ENCODE measurements around the gene ERVFRD-1. TPM values are rescaled to one million over a fixed set of nuclear protein-coding genes. Genes with fewer than 3 reads are reported as not detected.
"Not testable (repeated sequence)": the region's sequence is repeated elsewhere in the genome, so short reads cannot be mapped to it uniquely, and the experiment has no call there.

The ERVFRD-1 gene
- polyA plus RNA-seq, 1 donor (not counting 4 experiments of a cell fraction or from before 2014, with no cell fraction given) = not detected

DNA sequence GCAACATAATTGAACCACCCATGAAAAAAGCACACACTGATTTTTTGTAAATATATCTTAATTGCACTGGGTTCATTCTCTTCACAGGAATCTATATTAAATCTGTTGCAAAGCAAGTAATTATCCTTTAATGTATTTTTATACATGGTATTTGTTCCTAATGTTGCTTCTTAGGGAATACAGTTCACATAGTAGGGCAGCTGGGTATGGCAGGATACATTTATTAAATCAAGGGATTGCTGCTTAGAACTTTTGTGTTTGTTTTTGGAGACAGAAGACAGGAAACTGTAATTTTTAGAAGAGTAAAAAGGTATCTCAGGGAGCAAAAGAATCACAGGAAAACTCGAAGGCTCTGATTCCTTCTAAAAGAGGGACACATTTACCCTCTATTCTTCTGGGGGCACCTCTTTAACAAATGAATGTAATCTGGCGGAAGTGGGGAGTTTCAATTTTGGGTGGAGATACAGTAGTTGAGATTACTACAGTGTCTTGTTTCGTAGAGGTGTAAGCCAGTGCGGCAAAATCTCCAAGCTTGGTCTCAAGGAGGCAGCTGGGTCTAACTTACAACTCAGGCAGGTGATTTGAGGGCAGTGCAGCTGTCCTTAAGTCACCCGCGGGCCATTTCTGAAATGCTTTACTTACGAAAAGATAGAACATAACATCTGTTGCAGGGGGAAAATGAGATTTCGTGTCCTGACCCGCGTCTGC is 18.7 kb downstream of the ERVFRD-1 start:
- Histone ChIP-seq H3K4me1 (ENCODE audit: control insufficient read depth, extremely low read depth, insufficient read depth, low read length) (peaks cover 13% of the 10 kb centered on the region), H3K36me3 (ENCODE audit: control insufficient read depth in 2 of 2, extremely low read depth in 1 of 2, insufficient read depth in 2 of 2, low read length in 2 of 2) (peaks cover 0 to 2% of the 10 kb centered on the region in 2 experiments), H3K9me1 (ENCODE audit: control insufficient read depth, extremely low read depth, insufficient read depth, low read length) (no peaks in the 10 kb centered on the region), H3K4me2 (ENCODE audit: control insufficient read depth, extremely low read depth, insufficient read depth, low read depth, low read length) (peak overlapping the region; percentile 92), H4K20me1 (ENCODE audit: control insufficient read depth, extremely low read depth, insufficient read depth, low read length) (no peaks in the 10 kb centered on the region), H3K27me3 (ENCODE audit: control insufficient read depth, extremely low read depth, insufficient read depth, low read length) (no peaks in the 10 kb centered on the region), H3K4me3 (ENCODE audit: control insufficient read depth in 2 of 3, extremely low read depth in 1 of 3, insufficient read depth in 2 of 3, low read depth in 1 of 3, low read length in 3 of 3) (peak overlapping the region; percentile 69 to 98 (median 91)), H3K27ac (ENCODE audit: control insufficient read depth, insufficient read depth, low read length) (peak overlapping the region; percentile 91), H3K9me3 (ENCODE audit: control insufficient read depth, low read depth, low read length) (no peaks in the 10 kb centered on the region), H3K79me2 (ENCODE audit: control insufficient read depth, insufficient read depth, low read length) (peaks cover 39% of the 10 kb centered on the region), H2AFZ (ENCODE audit: control insufficient read depth, low read length) (peak overlapping the region; percentile 75), H3K9ac (ENCODE audit: control insufficient read depth, extremely low read depth, insufficient read depth, low read length) (peak overlapping the region; percentile 93)
- no peak for DNase-seq (ENCODE audit: low read depth, low spot score)
- FAIRE-seq = no peak
- dilution Hi-C loops (cut with MboI; ENCODE audit: extremely low pct_ligation_motif_present, low sequenced_read_pairs) = no loop called here
- no peak for TF ChIP-seq CTCF (optimal IDR thresholded peaks at IDR 0.05 in 1 of 3, IDR thresholded peaks at IDR 0.05 in 1 of 3, conservative IDR thresholded peaks at IDR 0.05 in 1 of 3; ENCODE audit: extremely low read depth in 1 of 3, insufficient read depth in 2 of 3, low read length in 3 of 3)
- TF ChIP-seq EZH2 (IDR thresholded peaks at IDR 0.05; ENCODE audit: low read length) = no peak

DNA sequence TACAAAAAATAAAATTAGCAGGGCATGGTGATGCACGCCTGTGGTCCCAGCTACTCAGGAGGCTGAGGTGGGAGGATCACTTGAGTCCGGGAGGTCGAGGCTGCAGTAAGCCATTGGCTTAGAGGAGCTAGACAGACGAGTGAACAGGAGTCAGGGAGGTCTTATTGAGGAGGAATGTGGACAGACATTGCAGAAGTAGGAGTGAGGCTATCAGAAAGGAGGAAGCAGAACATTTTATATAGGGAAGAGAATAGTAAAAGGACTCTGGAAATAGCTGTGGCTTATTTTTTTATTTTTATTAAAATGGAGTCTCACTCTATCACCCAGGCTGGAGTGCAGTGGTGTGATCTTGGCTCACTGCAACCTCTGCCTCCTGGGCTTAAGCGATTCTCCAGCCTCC is 20.4 kb downstream of the ERVFRD-1 start:
- peaks cover 22% of the 10 kb centered on the region for H3K79me2 ChIP-seq (ENCODE audit: control insufficient read depth, insufficient read depth, low read length)
- DNase-seq (ENCODE audit: low read depth, low spot score); H3K27ac ChIP-seq (ENCODE audit: control insufficient read depth, insufficient read depth, low read length); H3K4me2 ChIP-seq (ENCODE audit: control insufficient read depth, extremely low read depth, insufficient read depth, low read depth, low read length); H3K4me1 ChIP-seq (ENCODE audit: control insufficient read depth, extremely low read depth, insufficient read depth, low read length); FAIRE-seq; H2AFZ ChIP-seq (ENCODE audit: control insufficient read depth, low read length); H3K4me3 ChIP-seq (ENCODE audit: control insufficient read depth in 2 of 3, extremely low read depth in 1 of 3, insufficient read depth in 2 of 3, low read depth in 1 of 3, low read length in 3 of 3); H3K9me1 ChIP-seq (ENCODE audit: control insufficient read depth, extremely low read depth, insufficient read depth, low read length); H3K27me3 ChIP-seq (ENCODE audit: control insufficient read depth, extremely low read depth, insufficient read depth, low read length); H4K20me1 ChIP-seq (ENCODE audit: control insufficient read depth, extremely low read depth, insufficient read depth, low read length); H3K36me3 ChIP-seq (ENCODE audit: control insufficient read depth in 2 of 2, extremely low read depth in 1 of 2, insufficient read depth in 2 of 2, low read length in 2 of 2); H3K9ac ChIP-seq (ENCODE audit: control insufficient read depth, extremely low read depth, insufficient read depth, low read length); dilution Hi-C loops (cut with MboI; ENCODE audit: extremely low pct_ligation_motif_present, low sequenced_read_pairs); H3K9me3 ChIP-seq (ENCODE audit: control insufficient read depth, low read depth, low read length): not testable (repeated sequence)

- no peak overlapping the region for H2AFZ ChIP-seq (ENCODE audit: control insufficient read depth, low read length)
- no peaks in the 10 kb centered on the region for H3K9me1 ChIP-seq (ENCODE audit: control insufficient read depth, extremely low read depth, insufficient read depth, low read length)
- H3K27me3 ChIP-seq (ENCODE audit: control insufficient read depth, extremely low read depth, insufficient read depth, low read length) = no peaks in the 10 kb centered on the region
- H3K36me3 ChIP-seq (ENCODE audit: control insufficient read depth in 2 of 2, extremely low read depth in 1 of 2, insufficient read depth in 2 of 2, low read length in 2 of 2) = no peaks in the 10 kb centered on the region
- H3K4me2 ChIP-seq (ENCODE audit: control insufficient read depth, extremely low read depth, insufficient read depth, low read depth, low read length) = no peak overlapping the region
- peaks cover 4% of the 10 kb centered on the region for H3K4me1 ChIP-seq (ENCODE audit: control insufficient read depth, extremely low read depth, insufficient read depth, low read length)
- dilution Hi-C loops (cut with MboI; ENCODE audit: extremely low pct_ligation_motif_present, low sequenced_read_pairs) = no loop called here
- no peaks in the 10 kb centered on the region for H3K9me3 ChIP-seq (ENCODE audit: control insufficient read depth, low read depth, low read length)
- H3K9ac ChIP-seq (ENCODE audit: control insufficient read depth, extremely low read depth, insufficient read depth, low read length) = no peak overlapping the region
- FAIRE-seq (no peak), DNase-seq (ENCODE audit: low read depth, low spot score) (no peak)
- no peak overlapping the region for H3K27ac ChIP-seq (ENCODE audit: control insufficient read depth, insufficient read depth, low read length)
- no peaks in the 10 kb centered on the region for H4K20me1 ChIP-seq (ENCODE audit: control insufficient read depth, extremely low read depth, insufficient read depth, low read length)
- peaks cover 8% of the 10 kb centered on the region for H3K79me2 ChIP-seq (ENCODE audit: control insufficient read depth, insufficient read depth, low read length)
- no peak overlapping the region for H3K4me3 ChIP-seq (ENCODE audit: control insufficient read depth in 2 of 3, extremely low read depth in 1 of 3, insufficient read depth in 2 of 3, low read depth in 1 of 3, low read length in 3 of 3)
- TF ChIP-seq CTCF (optimal IDR thresholded peaks at IDR 0.05 in 1 of 3, IDR thresholded peaks at IDR 0.05 in 1 of 3, conservative IDR thresholded peaks at IDR 0.05 in 1 of 3; ENCODE audit: extremely low read depth in 1 of 3, insufficient read depth in 2 of 3, low read length in 3 of 3) (no peak), EZH2 (IDR thresholded peaks at IDR 0.05; ENCODE audit: low read length) (no peak)
These were observed 21.8 kb downstream of the ERVFRD-1 start for GRCh38 chr6:11089695-11090094.
